ENCODE measurements around the gene C1orf210.

Gene C1orf210

GRCh38 chr1:43312212-43312623 lies 26.8 kb upstream of the C1orf210 start:
- no peak for DNase-seq

DNA sequence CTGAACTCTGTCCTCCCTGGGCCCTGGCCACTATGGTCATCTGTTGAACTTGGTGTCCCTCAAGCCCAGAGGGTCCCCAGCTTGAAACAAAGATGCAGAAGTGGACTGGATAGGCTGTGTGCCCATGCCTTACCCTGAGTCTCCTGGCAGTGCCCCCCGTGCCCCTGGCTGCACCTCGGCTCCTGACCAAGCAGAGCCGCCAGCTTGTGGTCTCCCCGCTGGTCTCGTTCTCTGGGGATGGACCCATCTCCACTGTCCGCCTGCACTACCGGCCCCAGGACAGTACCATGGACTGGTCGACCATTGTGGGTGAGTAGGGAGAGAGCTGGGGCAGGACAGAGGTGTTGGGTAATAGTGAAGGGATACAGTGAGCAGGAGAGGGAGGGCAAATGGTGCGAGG lies 26.1 kb upstream of the C1orf210 start:
- no peak for DNase-seq

- DNase-seq: no peak
Observed at GRCh38 chr1:43309405-43310025, 24.1 kb upstream of the C1orf210 start.

- DNase-seq: no peak
Observed at GRCh38 chr1:43308635-43309404, 23.4 kb upstream of the C1orf210 start.

DNA sequence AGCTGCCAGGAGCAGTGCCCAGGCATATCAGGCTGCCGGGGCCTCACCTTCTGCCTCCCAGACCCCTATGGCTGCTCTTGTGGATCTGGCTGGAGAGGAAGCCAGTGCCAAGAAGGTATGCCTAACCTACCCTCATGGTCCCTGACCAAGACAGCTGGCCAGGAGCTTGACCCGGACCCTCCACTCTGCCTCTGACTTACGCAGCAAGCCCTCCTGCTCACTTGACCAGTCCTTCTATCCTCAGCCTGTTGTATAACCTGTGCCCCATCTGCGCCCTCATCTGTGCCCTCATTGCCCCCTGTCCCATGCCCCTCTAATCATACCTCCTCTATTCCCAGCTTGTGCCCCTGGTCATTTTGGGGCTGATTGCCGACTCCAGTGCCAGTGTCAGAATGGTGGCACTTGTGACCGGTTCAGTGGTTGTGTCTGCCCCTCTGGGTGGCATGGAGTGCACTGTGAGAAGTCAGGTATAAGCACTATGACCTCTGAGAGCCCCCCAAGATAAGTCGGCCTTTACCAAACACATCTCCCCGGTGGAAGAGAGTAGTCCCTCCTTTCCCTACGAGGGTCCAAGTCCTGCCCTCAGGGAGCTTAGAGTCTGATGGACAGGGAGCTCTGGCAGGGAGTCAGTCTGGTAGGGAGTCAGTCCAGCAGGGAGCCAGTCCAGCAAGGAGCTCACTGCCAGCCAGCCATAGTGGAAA lies 22.2 kb upstream of the C1orf210 start:
- DNase-seq: no peak

- DNase-seq: no peak
Observed at GRCh38 chr1:43306688-43307457, 21.5 kb upstream of the C1orf210 start.

- no peak for DNase-seq
Observed at GRCh38 chr1:43305926-43306687, 20.7 kb upstream of the C1orf210 start.

DNA sequence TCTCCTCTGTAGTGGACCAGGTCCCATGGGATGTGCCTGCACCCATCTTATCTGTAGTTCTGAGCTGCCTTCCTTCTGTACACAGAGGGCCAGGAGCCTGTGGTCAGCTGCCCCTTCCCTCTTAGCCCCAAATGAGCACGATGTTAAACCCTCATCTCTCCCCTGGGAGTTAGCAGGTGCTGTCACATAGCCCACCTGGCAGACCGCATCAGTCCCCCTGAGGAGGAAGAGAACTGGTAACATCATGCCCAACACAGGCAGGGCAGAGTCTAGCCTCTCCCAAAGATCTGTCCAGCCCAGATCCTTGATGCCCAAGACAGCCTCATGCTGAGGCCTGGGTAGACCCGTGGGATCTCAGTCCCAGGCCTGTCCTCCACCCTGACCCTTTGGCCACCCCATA lies 20.1 kb upstream of the C1orf210 start:
- no peak for DNase-seq

- DNase-seq: no peak
Observed at GRCh38 chr1:43304771-43305300, 19.5 kb upstream of the C1orf210 start.

GRCh38 chr1:43304314-43304681 lies 18.9 kb upstream of the C1orf210 start:
- no peak for DNase-seq

DNA sequence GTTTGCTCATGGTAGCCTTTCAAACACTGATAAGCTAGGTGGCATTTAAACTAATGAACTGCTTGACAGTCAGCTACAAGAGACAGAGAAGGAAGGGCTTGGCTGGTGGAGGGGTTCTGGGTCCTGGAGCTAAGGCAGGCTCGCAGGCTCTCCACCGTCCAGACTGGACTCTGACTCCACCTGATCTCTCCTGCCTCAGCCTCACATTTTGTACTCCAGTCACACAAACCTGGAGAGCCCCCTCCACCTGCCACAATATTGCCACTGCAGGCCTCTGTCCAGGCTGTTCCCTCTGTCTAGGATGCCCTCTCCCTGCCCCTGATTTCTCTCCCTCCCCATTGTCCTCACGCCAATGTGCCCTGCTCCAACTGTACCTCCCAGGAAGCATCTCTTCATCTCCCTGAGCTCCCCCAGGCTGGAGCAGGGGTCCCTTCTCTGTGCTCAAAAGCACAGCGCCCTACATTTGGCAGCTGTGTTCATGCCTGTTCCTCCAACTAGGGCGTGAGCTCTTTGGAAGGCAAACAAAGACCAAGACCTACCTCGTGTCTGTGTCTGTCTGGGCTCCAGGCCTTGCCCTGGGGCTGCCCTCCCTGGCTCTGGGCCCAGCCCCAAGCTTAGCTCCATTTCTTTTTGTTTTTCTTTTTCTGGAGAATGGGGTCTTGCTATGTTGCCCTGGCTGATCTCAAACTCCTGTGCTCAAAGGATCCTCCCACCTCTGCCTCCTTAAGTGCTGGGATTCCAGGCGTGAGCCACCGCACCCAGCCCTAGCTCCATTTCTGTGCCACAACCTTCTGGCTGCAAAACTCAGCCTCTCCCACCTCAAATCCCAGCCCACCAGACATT lies 18.3 kb upstream of the C1orf210 start:
- no peak for DNase-seq

GRCh38 chr1:43302721-43303470 lies 17.5 kb upstream of the C1orf210 start:
- no peak for DNase-seq

GRCh38 chr1:43302201-43302600 lies 16.8 kb upstream of the C1orf210 start:
- no peak for DNase-seq

DNA sequence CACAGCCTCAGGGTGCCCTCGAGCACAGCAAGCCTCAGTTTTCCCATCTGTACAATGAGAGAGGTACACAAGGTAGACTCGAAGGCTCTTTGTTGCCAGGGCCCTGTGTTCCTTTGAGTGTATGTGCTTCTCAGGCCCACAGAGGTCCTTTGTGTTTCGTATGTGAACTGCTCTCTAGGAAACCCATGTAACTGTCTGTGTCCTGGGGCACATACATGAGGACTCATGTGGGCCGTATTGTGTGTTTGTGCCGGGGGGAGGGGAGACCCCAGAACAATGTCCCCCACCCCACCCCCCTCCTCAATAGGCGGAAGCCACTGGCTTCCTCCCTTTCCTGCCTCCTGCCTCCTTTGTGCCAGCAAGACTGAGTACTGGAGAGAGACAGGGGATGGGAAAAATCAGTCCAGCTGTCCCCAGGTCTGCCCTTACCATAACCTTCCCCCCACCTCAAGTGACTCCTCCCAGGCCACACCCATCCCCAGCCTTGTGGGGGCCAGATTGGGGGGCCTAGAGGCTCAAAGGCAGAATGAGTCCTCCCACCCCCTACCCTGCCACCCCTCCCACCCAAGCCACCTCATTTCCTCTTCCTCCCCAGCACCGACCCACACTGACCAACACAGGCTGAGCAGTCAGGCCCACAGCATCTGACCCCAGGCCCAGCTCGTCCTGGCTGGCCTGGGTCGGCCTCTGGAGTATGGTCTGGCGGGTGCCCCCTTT lies 15.2 kb upstream of the C1orf210 start, which contains the start of gene TIE1:
TSS of gene TIE1 (plus strand) at position 605 of the 717 bp plus-strand sequence. CDS start at position 695, 90 bp downstream.
- no peak for DNase-seq

DNA sequence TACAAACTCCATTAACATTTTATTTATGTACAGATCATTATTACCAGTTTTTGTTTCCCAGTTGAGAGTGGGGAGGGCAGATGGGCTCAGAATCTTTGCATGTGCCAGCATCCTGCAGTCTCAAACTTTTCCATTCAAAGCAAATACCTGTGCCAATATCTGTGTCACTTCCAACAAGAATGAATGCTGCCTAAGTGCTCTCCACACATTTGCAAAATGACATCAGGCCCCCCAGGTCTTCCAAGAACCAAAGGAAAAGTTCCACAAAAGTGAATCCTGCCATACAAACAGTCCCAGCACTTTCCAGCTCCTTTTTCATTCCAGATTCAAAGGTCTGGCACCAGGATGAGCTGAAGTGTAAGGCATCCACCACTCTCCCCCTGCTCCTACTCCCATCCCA lies 13.7 kb upstream of the C1orf210 start:
- DNase-seq: no peak

- DNase-seq: no peak
Observed at GRCh38 chr1:43298055-43298454, 12.7 kb upstream of the C1orf210 start.

DNA sequence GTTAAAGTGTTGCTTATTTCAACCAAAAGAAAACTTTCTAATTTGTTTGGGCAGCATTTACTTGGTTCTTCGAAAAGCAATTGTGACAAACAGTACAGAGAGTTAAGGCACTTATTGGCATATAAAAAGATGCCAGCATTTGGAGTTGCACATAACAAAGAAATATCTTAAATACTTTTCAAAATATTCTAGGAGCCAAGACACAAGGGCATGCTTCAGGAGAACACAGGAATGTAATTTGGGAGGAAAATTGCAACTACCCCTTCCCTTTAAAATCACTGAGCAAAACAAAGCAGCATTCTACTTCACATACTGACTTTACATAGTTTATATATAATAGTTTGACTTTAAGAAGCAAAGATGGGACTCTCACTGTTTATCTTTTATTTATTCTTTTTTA lies 10.8 kb upstream of the C1orf210 start:
- DNase-seq: no peak

- no peak for DNase-seq
Observed at GRCh38 chr1:43294761-43295160, 9.4 kb upstream of the C1orf210 start.

- no peak for DNase-seq
Observed at GRCh38 chr1:43293896-43294760, 8.7 kb upstream of the C1orf210 start.
